SK-N-SH treated with all-trans-retinoic acid at 6 μM for 48 hours (cell line): ENCODE measurements around the gene CIITA.

Source experiments
- CREB5 ChIP-seq: fragments of 250-450 bp; sonication (Bioruptor Pico); IDR thresholded peaks from 2 replicates; pipeline ENCODE4 v1.5.1; 2020; ENCODE audit warnings: low read depth, mild to moderate bottlenecking, moderate library complexity
- PPARA ChIP-seq: fragments of 250-450 bp; sonication (Bioruptor Pico); IDR thresholded peaks from 2 replicates; pipeline ENCODE4 v1.5.0; 2020; ENCODE audit warnings: mild to moderate bottlenecking, borderline replicate concordance
- ZFP3 ChIP-seq: fragments of 250-450 bp; sonication (Bioruptor Pico); IDR thresholded peaks from 2 replicates; pipeline ENCODE4 v1.5.0; 2020; ENCODE audit warnings: mild to moderate bottlenecking, moderate library complexity

- TF ChIP-seq PPARA (CRISPR knock-in tag) (no peak), ZFP3 (CRISPR knock-in tag) (no peak), CREB5 (CRISPR knock-in tag) (no peak)
These were observed 103.0 kb downstream of the CIITA start for GRCh38 chr16:10979717-10980601.
